GM21786 (cell line): Measurements from ENCODE around the gene ASXL1.

Experiments used
- ATAC-seq: cut with Tn5 transposase; IDR thresholded peaks from one replicate; pipeline ENCODE4 v1.9.1; 2021; ENCODE audit not compliant: unreplicated experiment

ASXL1 gene

DNA sequence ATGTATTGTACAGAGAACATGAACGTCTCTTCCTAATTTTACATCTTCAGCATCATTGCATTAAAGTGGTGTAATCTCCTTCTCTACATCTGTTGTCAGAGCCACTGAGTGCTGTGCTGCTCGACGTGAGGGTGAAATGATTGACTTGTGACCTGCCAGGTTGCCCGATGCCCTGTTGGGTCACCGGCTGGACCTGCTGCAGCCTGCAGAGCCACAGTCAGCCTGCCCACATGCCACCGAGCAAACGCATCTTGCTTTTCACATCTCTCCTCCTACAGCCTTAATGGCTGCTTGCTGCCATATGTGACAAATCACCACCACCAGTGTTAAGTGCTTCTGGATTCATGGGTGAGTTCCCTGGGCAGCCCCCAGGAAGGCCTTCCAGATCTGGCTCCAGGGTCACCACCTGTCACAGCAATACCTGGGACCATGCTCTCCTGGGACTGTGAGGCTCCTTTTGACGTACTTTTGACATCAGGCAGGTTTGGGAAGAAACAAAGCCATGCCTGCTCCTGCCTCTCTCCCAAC is 80.3 kb downstream of the ASXL1 start:
- ATAC-seq = no peak

DNA sequence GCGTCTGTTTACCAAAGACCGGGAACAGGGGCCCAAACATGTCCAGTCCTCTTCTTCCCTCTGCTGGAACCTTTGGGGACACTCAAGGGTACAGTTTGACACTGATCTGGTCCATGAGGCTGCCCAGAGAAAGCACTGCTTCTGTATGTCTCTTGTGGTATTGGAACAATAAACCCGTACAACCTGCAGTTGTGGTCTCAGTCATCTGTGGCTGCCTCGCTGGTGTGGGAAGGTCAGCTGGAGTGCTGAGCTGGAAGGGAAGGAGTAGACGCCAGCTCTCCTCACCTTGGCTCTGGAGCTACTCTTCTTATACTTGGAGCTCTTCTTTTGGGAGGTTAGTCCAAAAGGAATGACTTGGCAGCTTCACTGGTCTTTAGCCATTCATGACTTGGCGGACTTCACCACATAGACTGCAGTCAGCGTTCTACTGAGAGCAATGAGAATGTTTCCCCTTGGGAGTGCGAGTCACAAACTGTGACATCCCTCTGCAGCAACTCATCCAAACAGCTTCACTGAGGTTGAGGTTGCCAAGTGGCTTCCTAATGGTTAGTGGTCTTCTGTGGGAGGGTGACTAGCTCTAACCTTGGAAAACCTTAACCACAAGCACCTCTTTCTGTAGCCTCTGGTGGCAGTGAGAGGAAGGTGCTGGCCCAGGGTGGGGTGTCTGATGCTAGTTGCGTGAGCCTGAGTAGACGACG is 81.2 kb downstream of the ASXL1 start:
- no peak for ATAC-seq

DNA sequence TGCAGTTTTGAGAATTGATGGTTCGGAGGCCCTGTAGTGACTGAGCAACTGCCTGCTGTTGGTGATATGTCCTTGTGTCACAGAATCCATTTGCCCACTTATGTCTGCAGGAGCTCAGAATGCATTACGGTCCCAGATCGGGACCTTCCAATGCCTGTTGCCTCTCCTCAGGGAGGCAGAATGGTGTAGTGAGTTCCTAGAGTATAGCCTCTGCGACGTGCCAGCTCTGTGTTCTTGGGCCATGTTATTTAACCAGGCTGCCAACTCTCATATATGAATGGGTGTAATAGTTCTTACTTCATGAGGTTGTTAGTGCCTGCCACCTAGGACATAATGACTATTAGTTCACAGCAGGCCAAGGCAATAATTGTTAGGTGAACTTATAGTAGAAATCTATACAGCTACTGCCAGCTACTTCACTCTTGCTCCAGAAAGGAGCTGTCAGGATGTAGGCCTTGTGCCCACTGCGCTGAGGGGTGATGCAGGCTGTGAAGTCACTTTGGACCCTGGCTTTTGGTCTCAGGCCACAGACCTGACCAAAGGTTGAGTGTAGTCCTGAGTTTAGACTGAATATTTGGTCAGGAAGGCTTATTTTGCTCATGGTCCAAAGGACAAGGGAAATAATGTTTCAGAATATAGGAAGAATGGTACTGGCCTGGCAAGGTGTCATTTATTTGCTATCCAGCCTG is 82.1 kb downstream of the ASXL1 start:
- ATAC-seq = no peak

DNA sequence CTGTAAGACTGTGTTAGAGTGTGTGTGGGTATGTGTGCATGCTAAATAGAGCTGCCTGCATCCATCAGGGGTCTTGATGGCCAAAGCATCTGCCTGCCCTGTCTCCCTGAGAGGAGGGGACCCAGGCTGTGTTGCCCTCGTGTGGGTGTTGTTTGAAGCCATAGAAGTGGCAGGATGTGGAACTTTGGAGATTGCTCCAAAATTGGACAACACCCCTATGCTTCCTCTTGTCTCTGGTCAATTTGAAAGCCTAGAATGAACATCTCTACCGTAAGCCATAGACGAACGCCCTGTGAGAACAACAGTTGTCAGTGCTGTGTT is 82.6 kb downstream of the ASXL1 start:
- no peak for ATAC-seq

DNA sequence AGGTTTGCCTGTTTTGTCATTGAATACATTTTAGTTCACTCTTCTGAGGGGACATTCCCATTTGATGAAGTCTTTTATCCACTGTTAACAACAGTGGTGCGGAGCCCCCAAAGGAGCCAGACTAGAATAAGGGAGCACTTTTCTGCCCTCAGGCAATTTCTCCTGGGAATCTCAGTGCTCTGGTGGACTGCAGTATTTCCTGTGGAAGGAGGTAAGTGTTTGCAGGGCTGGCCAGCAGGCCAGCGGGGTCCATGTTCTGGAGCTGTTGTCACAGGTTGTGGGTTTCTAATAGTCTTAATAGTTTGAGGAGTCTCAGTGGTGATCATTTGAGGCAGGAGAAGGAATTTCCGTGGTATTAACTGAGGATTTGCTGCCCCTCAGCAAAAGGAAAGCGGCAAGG is 83.5 kb downstream of the ASXL1 start:
- no peak for ATAC-seq

DNA sequence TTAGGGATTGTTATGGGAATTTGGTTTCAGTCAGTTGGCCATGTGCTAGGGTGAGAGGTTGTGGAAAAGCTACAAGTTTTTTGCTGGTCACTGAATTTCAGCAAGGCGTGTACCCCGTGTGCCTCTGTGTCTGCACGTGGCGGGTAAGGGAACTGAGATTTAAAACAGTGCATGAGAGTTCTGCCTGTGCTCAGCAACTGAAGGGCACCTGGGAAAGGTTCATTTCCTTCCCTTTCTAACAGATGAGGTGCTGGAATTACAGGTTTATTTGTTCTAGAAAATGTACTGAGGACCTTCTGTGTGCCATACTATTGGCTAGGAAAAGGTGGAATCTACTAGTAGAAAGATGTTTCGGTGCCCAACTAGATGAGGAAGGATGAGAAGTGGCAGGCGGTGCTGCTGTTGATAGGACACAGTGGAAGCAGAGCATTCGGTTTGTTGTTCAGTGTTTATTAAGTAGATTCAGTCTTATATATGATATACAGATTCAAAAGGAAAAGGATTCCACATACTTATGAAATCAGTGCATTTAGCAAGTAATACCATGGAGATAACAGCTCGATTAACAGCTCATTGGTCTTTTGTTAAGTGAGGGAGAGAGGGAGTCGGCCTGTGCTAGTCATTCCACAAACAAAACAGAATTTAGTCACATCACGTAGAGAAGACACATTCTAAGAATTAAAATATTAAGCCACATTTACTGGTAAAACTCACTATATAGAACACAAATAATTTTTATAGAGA is 84.7 kb downstream of the ASXL1 start:
- ATAC-seq = no peak

DNA sequence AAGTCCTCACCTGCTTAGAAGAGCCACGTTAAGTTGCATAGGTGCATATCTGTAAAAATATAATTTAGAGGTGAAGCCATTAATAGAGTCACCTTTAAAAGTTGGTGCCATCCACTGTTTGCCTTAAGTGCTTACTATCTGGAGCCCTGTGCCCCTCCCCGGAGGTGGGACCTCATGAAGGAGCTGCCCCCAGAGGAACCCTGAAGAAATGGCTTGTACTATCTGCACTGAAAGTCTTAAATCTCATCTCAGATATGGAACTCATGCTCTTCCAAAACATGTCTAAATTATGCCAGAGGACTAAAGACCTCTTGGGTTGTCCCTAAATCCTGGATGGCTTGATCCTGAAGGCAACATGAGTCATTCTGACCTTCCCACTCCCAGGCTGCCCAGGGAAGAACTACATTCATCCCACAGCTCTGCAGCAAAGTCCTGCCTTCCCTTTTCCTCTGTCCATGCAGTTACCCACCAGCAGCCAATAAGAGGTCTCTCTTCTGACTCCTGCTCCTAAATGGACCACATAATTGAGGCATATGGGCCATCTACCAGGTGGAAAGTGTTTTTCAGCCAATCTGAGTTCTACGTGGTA is 85.3 kb downstream of the ASXL1 start:
- ATAC-seq = no peak

DNA sequence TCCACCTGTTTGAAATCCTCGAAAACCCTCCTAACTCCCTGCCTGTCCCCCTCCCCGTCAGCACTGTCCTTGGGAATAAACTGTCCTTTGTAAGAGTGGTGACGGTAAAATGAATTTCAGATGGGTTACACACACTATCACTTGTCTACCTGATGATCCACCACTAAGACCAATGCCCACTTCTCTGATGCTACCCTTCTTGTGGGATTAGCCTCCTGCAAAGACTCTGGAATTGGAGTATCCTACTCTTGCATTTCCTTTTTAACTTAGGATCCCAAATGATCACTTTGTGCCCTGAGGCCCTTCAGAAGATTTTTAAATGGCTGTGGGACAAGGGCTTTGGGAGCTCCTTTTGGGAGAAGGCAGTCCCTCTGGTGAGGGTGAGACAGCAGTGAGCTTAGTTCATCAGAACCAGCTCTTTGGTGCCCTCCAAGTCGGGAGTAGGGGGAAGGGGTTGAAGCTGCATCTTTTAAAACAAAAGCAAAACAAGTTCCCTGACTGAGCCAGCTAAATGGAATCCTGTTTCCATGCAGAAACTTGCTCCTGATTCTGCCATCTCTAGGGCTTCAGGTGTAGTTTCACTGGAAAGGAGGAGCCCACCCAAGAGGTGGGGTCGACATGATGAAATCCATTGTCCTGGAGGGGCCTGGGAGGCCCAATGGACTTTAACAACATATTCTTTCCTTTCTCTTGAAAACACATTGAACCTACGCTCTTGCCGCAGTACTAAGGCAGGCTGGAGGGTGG is 86.5 kb downstream of the ASXL1 start:
- no peak for ATAC-seq

DNA sequence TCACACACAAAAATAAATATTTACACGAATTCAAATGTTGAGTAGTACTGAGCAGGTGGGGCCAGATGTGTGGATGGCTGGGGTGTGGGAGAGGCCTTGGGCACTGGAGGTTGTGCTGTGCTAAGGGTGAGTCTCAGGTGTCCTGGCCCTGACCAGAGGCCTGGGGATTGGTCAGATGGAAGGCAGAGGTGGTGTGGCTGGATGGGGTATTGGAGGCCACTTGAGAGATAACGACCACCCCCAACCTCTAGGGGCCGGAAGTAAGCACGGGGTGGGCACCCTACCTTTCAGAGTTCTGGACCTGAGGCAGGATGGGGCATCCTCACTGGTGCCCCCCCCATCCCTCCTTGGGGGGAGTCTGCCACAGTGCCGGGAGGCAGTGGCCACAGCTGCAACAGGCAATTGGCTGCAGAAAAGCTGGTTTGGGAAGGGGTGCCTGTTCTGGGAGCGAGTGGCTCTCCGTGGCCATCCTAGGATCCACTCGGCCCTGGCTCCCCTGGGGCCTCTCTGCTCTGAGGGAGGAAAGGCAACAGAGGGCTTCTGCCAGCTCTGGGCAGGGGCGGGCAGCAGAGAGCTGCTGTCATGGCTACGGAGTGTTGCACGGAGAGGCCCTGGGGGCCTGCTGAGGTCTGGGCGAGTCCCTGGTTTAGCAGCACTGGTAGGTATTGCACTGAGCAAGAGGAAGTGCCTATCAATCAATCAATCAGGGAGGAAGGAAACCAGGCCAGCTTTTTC is 87.6 kb downstream of the ASXL1 start:
- peak; percentile 55 for ATAC-seq

DNA sequence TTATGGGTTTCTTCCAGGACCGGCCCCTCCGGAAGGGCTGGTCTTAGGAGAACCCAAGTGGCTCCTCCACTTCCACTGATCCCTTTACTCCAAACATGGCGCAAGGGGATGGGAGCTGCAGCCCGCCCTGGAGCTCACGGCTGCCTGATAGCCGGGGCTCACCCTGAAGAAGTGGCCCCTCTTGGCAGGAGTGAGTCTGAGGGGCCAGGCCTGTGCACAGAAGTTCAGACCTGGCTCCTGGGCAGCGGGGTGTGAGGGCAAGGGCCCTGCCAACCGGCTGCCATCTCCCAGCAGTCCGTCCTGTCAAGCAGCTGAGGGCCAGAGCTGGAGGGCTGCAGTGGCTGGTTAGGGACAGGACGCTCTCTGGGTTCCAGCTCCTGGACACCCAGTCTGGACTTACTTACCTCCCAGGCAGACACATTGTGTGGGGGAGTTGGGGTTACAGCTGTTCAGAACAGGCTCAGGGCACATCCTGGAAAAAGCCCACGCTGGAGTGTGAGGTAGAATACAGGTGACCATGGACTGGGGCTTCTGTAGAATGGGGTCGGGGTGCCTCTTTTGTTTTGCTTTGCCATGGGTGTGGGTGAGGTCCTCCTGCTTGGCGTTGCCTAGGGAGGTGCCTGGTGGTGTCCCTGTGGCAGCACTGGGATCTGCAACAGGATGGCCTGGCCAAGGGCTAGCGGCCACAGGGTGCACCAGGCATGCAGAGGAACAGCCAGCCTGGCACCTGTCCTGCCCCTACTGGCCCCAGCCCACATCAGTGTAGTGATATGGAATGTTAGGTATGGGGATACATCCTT is 88.4 kb downstream of the ASXL1 start:
- ATAC-seq = no peak

DNA sequence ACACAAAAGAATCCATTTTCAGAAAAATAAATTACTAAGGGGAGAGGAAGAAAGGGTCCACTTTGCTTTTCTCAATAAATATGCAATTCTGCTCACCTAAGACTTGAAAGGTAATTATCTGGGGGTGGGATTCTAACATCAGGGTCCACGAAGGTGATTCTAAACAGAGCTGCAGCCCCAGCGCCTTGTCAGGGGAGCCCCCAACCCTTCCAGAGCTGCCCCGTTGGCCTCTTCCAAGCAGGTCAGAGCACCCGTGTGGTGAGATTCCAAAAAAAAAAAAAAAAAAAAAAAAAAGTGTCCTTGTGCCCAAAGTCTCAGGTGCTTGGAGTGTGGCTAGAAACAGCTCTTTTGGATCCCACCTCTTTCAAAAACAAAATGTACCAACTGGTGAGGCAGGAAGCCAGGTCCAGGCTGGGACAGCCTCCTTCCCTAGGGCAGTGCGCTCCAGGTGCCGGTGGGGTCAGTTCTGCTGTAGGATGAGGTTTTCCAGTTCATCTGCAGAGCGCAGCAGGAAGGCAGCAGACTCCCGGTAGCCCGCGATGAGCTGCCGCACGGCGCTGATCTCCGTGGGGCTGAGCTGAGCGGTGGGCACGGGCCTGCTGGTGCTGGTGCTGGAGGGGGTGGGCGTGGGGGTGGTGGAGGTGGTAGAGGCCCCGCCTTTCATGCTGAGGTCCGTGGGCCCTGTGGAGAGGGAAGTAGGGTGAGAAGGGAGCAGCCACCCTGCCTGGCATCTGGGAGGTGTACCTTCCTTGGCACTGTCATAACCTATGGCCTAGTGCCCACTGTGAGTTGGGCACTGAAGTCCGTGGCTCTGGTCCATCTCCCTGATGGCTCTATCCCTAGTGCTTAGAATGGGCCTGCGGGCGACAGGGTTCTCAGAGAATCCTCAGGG is 89.3 kb downstream of the ASXL1 start:
- no peak for ATAC-seq

DNA sequence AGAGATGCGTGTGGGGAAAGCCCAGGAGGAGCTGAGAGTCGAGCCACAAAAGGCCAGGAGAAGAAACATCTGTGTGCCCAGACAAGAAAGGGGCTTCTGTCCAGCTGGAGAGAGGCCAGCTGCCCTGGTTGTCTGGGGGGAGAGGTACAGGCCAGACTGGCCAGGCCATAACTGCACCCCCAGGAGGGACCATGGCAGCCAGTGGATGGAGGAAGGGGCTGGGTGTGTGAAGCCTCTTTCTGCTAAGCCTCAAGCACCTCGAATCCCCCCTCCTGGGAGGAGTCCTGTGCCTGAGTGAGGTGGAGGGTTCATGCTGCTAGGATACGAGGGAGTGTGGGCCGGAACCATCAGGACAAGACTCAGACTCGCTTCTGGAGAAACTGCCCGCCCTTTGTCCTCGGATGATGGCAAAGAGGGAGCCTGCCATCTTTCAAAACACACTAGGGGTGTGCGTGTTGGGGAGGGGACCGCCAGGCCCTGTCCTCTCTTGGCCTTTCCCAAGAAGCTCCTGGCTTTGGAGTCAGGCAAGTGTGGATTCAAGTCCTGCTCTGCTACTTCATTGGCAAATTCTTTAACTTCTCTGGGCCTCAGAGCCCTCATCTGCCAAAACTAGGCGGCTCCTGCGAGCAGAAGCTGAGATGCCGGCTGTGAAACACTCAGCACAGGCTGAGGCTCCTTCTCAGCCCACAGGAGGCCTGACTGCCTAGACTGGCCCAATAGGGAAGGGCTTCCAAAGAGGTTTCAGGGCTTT is 90.3 kb downstream of the ASXL1 start:
- no peak for ATAC-seq

DNA sequence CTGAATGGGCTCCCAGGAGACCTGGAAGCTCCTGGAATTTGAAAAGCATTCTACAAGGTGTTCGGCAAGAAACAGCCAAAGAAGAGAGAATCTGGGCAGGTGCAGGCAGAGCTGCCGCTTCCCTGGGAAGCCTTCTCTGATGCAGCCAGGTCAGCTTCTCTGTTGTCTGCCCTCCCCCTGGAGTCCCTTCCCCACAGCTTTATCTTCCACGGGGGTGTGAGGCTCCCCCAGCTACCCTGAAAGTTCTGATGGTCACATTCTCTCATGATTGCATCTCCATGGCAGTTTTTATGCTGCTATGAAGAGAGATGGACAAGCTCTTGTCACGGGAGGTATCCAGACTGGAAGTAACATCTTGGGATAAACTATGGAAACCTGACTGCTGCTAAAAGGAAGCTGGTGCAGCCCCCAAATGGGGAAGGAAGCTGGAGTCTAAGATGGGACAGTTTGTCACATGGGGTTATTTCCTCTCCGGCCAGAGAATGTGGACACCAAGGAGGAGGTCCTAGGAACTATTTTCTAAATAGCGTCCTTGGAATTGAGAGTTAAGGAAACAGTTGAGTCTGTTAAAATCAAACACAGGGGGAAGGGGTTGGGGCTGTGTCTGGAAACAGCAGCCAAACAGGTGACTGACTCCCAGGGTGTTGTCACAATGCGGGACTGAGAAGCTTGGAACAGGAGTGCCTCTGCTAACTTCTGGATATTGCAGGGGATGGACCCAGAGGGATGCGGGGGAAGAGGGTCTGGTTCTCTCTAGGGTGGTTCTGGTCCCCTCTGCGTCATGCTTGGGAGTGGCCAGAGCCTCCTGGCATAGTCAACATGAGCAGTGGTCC is 91.1 kb downstream of the ASXL1 start:
- no peak for ATAC-seq

DNA sequence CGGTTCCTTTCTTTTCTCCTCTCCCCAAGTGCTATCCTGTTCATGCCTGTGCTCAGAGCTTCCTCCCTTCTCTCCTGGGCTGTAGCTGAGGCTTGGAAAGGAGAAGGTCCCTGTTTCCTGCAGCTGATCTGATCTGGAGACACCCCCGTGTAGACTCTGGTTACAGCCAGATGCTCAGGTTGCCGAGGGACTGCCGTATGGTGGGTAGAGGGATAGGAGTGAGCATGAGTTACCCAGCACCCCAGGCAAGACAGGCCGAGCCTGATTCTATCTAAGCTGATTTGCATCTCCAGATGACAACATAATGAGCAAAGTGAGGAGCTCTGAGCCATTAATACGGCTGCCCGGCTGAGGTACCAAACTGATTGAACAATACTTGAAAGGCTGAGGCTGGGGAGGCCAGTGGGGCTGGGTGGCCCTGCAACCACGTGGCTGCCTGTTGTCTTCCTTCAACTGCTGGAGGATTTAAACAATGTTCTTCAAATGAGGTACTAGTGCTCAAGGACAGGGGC is 91.8 kb downstream of the ASXL1 start:
- ATAC-seq = no peak

DNA sequence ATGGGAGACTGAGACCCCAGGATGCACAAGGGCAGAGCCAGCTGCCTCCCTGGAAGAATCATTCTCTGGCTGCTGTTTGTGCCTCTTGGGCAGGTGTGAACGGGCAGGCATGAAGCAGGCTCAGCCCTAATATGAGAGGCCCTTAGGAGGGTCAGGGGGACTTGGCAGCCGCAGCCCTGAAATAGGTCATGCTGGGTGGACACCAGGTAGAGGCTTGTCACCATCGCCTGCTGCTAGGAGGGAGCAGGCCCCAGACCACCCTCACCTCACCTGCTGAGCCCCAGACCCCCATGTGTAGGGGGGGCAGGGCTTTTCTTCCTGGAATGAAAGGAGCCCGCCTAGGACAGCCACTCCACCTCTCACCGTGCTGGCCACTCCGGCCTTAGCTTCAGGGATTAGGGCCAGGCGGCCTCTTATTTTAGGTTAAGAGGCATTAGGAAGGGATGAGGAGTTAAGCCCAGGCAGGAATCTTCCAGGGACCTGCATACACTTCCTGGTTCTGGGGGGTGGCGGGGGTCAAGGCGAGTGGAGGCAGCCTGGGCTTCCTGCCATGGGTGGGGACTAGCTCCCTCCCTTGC is 92.4 kb downstream of the ASXL1 start:
- ATAC-seq = no peak

DNA sequence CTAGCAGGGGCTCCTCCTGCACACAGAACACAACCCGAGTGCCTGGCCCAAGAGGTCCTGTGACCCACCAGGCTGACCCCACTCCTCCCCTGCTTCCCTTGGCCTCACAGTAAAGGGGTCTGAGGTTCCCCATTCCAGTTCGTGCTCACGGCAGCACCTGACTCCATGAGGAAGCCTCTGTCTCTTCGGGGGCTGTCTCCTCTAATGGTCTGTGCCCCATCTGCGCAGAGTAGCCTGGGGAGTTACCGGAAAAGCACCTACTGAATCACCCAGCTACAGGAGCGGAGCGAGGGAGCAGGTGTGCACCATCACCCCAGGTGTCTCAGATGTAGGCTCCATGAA is 93.2 kb downstream of the ASXL1 start:
- no peak for ATAC-seq
